ENCODE data around the gene MACROD1.

DNA sequence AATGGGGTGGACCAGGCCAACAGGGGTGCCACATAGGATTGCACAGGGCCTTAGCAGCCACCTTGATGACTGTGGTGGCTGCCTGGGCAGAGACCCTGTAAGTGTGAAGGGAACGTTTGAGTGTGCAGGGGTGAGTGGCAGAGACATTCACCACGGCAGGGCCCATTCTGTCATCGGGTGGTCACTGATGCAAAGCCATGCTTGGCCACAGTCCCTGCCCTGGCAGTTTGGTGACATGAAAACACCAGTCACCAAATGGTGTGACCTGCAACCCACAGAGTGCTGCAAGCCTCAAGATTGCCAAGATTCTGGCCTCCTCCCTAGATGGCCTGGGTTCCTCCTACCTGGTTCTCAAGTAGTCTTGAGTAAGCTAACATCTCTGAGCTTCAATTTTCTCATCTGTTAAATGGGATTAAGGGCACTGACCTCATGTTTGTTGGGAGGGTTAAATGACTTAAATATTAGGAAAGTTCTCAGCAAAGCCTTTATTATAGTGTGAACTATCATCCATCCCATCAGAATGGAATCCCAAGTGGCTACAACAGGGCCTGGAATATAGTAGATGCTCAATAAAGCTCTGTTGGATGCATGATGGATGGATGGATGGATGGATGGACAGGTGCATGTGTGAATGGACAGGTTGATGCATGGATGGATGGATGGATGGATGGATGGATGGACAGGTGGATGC lies 53.0 kb downstream of the MACROD1 start:
- no peak for TF ChIP-seq POLR2A (IDR thresholded peaks at IDR 0.05)
- TF ChIP-seq, protein P1, sequence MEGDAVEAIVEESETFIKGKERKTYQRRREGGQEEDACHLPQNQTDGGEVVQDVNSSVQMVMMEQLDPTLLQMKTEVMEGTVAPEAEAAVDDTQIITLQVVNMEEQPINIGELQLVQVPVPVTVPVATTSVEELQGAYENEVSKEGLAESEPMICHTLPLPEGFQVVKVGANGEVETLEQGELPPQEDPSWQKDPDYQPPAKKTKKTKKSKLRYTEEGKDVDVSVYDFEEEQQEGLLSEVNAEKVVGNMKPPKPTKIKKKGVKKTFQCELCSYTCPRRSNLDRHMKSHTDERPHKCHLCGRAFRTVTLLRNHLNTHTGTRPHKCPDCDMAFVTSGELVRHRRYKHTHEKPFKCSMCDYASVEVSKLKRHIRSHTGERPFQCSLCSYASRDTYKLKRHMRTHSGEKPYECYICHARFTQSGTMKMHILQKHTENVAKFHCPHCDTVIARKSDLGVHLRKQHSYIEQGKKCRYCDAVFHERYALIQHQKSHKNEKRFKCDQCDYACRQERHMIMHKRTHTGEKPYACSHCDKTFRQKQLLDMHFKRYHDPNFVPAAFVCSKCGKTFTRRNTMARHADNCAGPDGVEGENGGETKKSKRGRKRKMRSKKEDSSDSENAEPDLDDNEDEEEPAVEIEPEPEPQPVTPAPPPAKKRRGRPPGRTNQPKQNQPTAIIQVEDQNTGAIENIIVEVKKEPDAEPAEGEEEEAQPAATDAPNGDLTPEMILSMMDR (IDR thresholded peaks at IDR 0.05): no peak
- TF ChIP-seq POLR2AphosphoS5 (IDR thresholded peaks at IDR 0.05): no peak

Data from prostate gland (tissue), 2 donors.